Measurements from ENCODE around the gene PNLIPRP2.

DNA sequence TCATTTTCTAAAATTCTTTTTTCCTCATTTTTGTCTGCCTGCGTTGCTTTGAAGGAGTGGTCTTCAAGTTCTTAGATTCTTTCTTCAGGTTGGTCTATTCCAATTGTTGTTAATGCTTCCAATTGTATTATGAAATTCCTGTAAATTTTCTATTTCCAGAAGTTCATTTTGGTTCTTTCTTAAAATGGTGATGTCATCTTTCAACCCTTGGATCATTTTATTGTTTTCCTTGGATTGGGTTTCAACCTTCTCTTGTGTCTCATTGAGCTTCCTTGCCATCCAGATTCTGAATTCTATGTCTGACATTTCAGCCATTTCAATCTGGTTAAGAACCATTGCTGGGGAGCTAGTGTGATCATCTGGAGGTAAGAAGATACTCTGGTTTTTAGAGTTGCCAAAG, 33.1 kb downstream of the PNLIPRP2 start:
- TF ChIP-seq EZH2phosphoT487 (IDR thresholded peaks at IDR 0.05), result no peak
- TF ChIP-seq, protein P1, sequence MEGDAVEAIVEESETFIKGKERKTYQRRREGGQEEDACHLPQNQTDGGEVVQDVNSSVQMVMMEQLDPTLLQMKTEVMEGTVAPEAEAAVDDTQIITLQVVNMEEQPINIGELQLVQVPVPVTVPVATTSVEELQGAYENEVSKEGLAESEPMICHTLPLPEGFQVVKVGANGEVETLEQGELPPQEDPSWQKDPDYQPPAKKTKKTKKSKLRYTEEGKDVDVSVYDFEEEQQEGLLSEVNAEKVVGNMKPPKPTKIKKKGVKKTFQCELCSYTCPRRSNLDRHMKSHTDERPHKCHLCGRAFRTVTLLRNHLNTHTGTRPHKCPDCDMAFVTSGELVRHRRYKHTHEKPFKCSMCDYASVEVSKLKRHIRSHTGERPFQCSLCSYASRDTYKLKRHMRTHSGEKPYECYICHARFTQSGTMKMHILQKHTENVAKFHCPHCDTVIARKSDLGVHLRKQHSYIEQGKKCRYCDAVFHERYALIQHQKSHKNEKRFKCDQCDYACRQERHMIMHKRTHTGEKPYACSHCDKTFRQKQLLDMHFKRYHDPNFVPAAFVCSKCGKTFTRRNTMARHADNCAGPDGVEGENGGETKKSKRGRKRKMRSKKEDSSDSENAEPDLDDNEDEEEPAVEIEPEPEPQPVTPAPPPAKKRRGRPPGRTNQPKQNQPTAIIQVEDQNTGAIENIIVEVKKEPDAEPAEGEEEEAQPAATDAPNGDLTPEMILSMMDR (IDR thresholded peaks at IDR 0.05), result no peak
- TF ChIP-seq EZH2 (IDR thresholded peaks at IDR 0.05), result no peak
